Fibroblast of the aortic adventitia (primary cell): ENCODE data around the gene RAD51B. TPM values are rescaled to one million over a fixed set of nuclear protein-coding genes. Genes with fewer than 3 reads are reported as not detected.
"Not testable (repeated sequence)": the region's sequence is repeated elsewhere in the genome, so short reads cannot be mapped to it uniquely, and the experiment has no call there.

Source experiments
- DNase-seq: peaks from one replicate; pipeline ENCODE4 v3.0.0-alpha.2; 2010; ENCODE audit warnings: low read depth
- H3K4me3 ChIP-seq: 2 replicates; pipeline ENCODE4 v1.5.1; 2011; ENCODE audit warnings: low read depth, mild to moderate bottlenecking, control low read depth, low read length, moderate library complexity
- total RNA-seq: library from RNA; depleted of rRNA; stranded (reverse); fragments of >200 nt; gene quantifications from 2 replicates; pipeline ENCODE4 v1.2.3, GENCODE V29; 2012; ENCODE audit warnings: low replicate concordance
- TF ChIP-seq, protein P1 (sequence below): IDR thresholded peaks from 2 replicates; pipeline ENCODE4 v1.5.1; 2011; ENCODE audit warnings: mild to moderate bottlenecking, low read length, control low read depth, inconsistent platforms; ENCODE audit not compliant: insufficient read depth

RAD51B gene
- total RNA-seq, 1 donor, result 28.7 TPM

DNA sequence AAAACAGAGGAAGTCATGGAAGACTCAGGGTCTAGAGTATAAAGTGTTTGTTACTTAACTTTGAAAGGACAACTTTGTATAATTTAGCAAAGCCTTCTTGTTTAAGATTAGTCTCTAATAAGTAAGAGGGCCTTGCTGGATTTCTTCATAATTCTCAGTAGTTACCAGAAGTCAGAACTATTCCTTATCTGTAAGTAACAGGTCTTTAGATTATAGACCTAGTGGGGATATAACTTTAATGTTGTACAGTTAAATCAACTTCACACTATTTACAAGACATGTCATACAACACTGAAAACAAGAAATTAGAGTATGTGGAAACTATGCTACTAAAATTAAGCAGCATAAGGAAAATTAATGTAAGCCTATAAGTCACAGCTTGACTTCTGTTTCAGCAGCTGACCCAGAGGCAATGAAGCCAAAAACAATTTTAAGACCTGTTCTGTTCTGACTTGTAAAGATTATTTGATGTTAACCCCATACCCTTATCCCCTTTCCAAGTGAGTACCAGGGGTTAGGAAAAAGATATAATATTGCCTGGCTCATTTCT lies 398.3 kb downstream of the RAD51B start:
- H3K4me3 ChIP-seq, result no peak overlapping the region
- no peak for DNase-seq

DNA sequence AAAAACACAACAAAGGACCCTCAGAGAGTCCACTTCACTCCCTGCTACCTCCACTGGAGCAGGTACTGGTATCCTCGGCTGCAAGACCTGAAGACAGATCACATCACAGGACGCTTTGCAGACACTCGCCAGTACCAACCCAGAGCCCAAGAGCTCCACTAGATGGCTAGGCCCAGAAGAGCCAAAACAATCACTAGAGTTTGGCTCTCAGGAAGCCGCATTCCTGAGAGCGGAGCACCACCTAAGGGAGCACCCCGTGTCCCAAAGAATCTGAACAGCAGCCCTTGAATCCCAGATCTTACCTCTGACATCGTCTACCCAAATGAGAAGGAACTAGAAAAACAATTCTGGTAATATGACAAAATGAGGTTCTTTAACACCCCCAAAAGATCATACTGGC lies 399.8 kb downstream of the RAD51B start:
- TF ChIP-seq, protein P1, sequence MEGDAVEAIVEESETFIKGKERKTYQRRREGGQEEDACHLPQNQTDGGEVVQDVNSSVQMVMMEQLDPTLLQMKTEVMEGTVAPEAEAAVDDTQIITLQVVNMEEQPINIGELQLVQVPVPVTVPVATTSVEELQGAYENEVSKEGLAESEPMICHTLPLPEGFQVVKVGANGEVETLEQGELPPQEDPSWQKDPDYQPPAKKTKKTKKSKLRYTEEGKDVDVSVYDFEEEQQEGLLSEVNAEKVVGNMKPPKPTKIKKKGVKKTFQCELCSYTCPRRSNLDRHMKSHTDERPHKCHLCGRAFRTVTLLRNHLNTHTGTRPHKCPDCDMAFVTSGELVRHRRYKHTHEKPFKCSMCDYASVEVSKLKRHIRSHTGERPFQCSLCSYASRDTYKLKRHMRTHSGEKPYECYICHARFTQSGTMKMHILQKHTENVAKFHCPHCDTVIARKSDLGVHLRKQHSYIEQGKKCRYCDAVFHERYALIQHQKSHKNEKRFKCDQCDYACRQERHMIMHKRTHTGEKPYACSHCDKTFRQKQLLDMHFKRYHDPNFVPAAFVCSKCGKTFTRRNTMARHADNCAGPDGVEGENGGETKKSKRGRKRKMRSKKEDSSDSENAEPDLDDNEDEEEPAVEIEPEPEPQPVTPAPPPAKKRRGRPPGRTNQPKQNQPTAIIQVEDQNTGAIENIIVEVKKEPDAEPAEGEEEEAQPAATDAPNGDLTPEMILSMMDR, result no peak
- no peak overlapping the region for H3K4me3 ChIP-seq
- no peak for DNase-seq

More for the DNA sequence above, 398.3 kb downstream of the RAD51B start:
- TF ChIP-seq, protein P1, result no peak

DNA sequence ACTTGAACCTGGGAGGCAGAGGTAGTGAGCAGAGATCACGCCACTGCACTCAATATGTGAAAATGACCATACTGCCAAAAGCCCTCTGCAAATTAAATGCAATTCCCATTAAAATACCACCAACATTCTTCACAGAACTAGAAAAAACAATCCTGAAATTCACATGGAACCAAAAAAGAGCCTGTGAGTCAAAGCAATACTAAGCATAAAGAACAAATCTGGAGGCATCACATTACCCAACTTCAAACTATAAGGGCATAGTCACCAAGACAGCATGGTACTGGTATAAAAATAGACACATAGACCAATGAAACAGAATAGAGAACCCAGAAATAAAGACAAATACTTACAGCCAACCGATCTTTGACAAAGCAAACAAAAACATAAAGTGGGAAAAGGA lies 401.5 kb downstream of the RAD51B start:
- H3K4me3 ChIP-seq, DNase-seq: not testable (repeated sequence)

DNA sequence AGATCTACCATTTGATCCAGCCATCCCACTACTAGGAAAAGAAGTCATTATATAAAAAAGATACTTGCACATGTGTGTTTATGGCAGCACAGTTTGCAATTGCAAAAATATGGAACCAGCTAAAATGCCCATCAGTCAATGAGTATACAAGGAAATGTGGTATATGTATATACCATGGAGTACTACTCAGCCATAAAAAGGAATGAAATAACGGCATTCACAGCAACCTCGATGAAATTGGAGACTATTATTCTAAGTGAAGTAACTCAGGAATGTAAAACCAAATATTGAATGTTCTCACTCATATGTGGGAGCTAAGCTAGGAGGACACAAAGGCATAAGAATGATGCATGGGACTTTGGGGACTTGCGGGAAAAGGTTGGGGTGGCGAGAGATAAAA lies 402.6 kb downstream of the RAD51B start:
- DNase-seq, result no peak
- TF ChIP-seq, protein P1, result no peak
- H3K4me3 ChIP-seq, result no peak overlapping the region

DNA sequence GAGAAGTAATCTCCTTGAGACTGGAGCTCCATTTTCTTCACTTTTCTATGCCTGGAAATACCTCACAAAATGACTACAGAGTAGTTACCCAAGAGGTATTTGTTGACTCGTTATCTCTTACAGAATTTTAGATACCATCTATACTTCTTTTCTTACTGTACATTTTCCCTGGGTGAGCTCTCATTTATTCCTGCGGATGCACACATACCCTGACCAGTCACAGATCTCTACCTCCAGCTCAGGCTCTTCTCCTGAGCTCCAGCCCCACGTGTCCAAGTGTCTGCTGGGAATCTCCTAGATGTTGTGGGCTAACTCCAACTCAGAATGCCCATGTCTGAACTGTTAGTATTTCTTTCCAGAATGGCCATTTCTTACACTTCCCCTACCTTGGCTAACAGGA lies 403.1 kb downstream of the RAD51B start:
- H3K4me3 ChIP-seq, result no peak overlapping the region
- DNase-seq, result no peak
- TF ChIP-seq, protein P1, result no peak

DNA sequence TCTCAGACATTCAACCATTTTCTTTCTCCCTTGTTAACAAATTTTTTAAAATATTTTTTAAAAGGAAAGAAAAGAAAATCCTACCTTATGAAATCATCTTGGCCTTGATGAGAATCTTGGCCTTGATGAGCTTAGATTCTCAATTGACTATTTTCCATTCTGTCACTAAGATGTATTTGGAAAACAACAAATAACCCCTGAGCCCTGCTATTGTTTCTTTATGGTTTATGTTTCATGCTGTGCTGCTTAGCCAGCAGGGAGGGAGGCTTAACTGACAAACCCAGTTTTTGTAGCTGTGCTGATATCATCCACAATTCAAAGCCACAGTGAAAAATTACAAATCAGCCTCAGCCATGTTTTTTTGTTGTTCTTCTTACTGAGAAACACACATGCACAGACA lies 404.1 kb downstream of the RAD51B start:
- no peak overlapping the region for H3K4me3 ChIP-seq
- DNase-seq, result no peak
- TF ChIP-seq, protein P1, result no peak

DNA sequence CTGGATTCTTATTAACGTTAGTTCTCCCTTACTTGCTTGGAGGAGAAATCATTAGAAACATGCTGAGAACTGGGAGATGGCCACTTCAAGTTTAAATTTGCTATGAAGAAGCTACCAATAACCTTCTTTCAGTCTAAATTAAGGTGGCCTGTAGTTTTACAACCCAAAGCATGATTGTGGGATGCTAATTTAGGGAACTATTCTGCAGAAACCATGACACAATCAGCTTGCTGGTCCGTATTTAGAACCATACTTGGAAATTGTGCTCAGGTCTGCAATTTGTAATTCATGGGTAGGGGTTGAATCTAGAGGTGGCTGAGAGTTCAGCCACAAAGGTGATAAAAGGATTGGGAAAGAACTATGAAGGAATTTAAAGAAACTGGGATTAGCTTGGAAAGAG lies 405.7 kb downstream of the RAD51B start:
- no peak for DNase-seq
- no peak overlapping the region for H3K4me3 ChIP-seq
- TF ChIP-seq, protein P1, result no peak
